Endothelial cell of umbilical vein (primary cell): Measurements from ENCODE around the gene TRAPPC8. TPM values are rescaled to one million over a fixed set of nuclear protein-coding genes. Genes with fewer than 3 reads are reported as not detected.
A peak's percentile ranks its signal among the peaks of the same experiment; 100 is the strongest.

Source experiments
- BruUV-seq: library from RNA; stranded (reverse); fragments of 400-500 nt; replicated peaks from 2 replicates; lab custom pipeline; 2021; lab: Mats Ljungman, UMichigan
- CTCF ChIA-PET: fragments of 300-600, 350-600 bp; sonication (Branson Sonifier 250); formaldehyde crosslinking; loops from one replicate; lab custom pipeline; 2021; ENCODE audit warnings: antibody characterized with exemption, inconsistent platforms; lab: Charles Lee
- POLR2A ChIA-PET: fragments of 300-600, 350-600 bp; sonication (Branson Sonifier 250); formaldehyde crosslinking; loops from one replicate; lab custom pipeline; 2021; ENCODE audit warnings: antibody characterized with exemption, inconsistent platforms; lab: Charles Lee
- DNase-seq: peaks from one replicate; pipeline ENCODE4 v3.0.0-alpha.2; 2011; ENCODE audit warnings: low read depth, low spot score
- FAIRE-seq: peaks from 2 replicates; lab custom pipeline; 2011; peaks lifted over from hg19 to GRCh38; lab: Jason Lieb, UNC
- H2AFZ ChIP-seq: 2 replicates; pipeline ENCODE4 v1.6.0; 2012; ENCODE audit warnings: low read depth, low read length, control low read depth, inconsistent platforms
- H3K27ac ChIP-seq: 2 replicates; pipeline ENCODE4 v1.5.1; 2011; ENCODE audit warnings: low read depth, mild to moderate bottlenecking, control low read depth, low read length, moderate library complexity; ENCODE audit not compliant: insufficient read depth
- H3K27me3 ChIP-seq, 2 experiments: 2 replicates each; pipeline versions ENCODE4 v1.6.0 to v1.6.1; 2011; ENCODE audit warnings: low read length in 2 of 2, mixed read lengths in 1 of 2; ENCODE audit not compliant: control insufficient read depth in 2 of 2, insufficient read depth in 2 of 2
- H3K36me3 ChIP-seq, 2 experiments: 2 replicates in 1 of 2; 3 replicates in 1 of 2; pipeline ENCODE4 v1.5.1; 2011; ENCODE audit warnings: low read length in 2 of 2, mild to moderate bottlenecking in 1 of 2, moderate library complexity in 1 of 2; ENCODE audit not compliant: control insufficient read depth in 2 of 2, insufficient read depth in 2 of 2; ENCODE audit errors: extremely low read depth in 1 of 2
- H3K4me1 ChIP-seq: 3 replicates; pipeline ENCODE4 v1.5.1; 2011; ENCODE audit warnings: mild to moderate bottlenecking, low read length; ENCODE audit not compliant: control insufficient read depth, insufficient read depth; ENCODE audit errors: extremely low read depth
- H3K4me2 ChIP-seq: 2 replicates; pipeline ENCODE4 v1.6.1; 2011; ENCODE audit warnings: low read length, control low read depth, mixed read lengths; ENCODE audit not compliant: insufficient read depth
- H3K4me3 ChIP-seq, 3 experiments: fragments of 200-600 bp in 1 of 3; sonication (generic), shearing (Covaris generic) in 1 of 3; replicated peaks in 1 of 3; 2 replicates each; pipeline ENCODE4 v1.5.1; 2011 to 2016; ENCODE audit warnings: control low read depth in 3 of 3, low read length in 3 of 3, mild to moderate bottlenecking in 2 of 3, inconsistent platforms in 1 of 3, low read depth in 1 of 3, moderate library complexity in 1 of 3; ENCODE audit not compliant: insufficient read depth in 1 of 3
- H3K79me2 ChIP-seq: 2 replicates; pipeline ENCODE4 v1.6.0; 2012; ENCODE audit warnings: low read length, inconsistent platforms; ENCODE audit not compliant: control insufficient read depth, insufficient read depth
- H3K9ac ChIP-seq: replicated peaks from 2 replicates; pipeline ENCODE3; 2011; ENCODE audit warnings: low read length, control low read depth; ENCODE audit not compliant: insufficient read depth; ENCODE audit errors: extremely low read depth
- H3K9me1 ChIP-seq: replicated peaks from 3 replicates; pipeline ENCODE4 v1.6.0; 2011; ENCODE audit warnings: mild to moderate bottlenecking, low read length; ENCODE audit not compliant: control insufficient read depth, insufficient read depth; ENCODE audit errors: extremely low read depth
- H3K9me3 ChIP-seq: replicated peaks from 2 replicates; pipeline ENCODE4 v1.5.1; 2012; ENCODE audit warnings: low read length, inconsistent platforms; ENCODE audit not compliant: control insufficient read depth, insufficient read depth
- H4K20me1 ChIP-seq: replicated peaks from 2 replicates; pipeline ENCODE3; 2011; ENCODE audit warnings: mild to moderate bottlenecking, low read length; ENCODE audit not compliant: control insufficient read depth, insufficient read depth; ENCODE audit errors: extremely low read depth
- EZH2 ChIP-seq: IDR thresholded peaks from 2 replicates; pipeline ENCODE4 v1.6.1; 2012; ENCODE audit warnings: borderline replicate concordance, low read depth, mild to moderate bottlenecking, moderate library complexity, low read length, inconsistent platforms; ENCODE audit not compliant: severe bottlenecking
- FOS ChIP-seq: IDR thresholded peaks from 2 replicates; pipeline ENCODE4 v1.6.1; 2011; ENCODE audit warnings: mild to moderate bottlenecking, low read length, moderate library complexity, borderline replicate concordance; ENCODE audit not compliant: insufficient read depth
- GATA2 ChIP-seq: IDR thresholded peaks from 2 replicates; pipeline ENCODE4 v1.7.0; 2011; ENCODE audit warnings: low read depth, mild to moderate bottlenecking, moderate library complexity, mixed read lengths, low read length; ENCODE audit not compliant: insufficient read length, insufficient read depth
- JUN ChIP-seq: IDR thresholded peaks from 2 replicates; pipeline ENCODE4 v1.6.1; 2011; ENCODE audit warnings: borderline replicate concordance, low read depth; ENCODE audit not compliant: insufficient read length, insufficient read depth
- MYC ChIP-seq: IDR thresholded peaks from one replicate; pipeline ENCODE4 v1.6.1; 2011; ENCODE audit warnings: mild to moderate bottlenecking, low read depth, low read length
- POLR2A ChIP-seq: IDR thresholded peaks from 2 replicates; pipeline ENCODE4 v1.6.1; 2012; ENCODE audit warnings: low read depth, mild to moderate bottlenecking, control low read depth, low read length
- POLR2AphosphoS5 ChIP-seq: IDR thresholded peaks from 2 replicates; pipeline ENCODE4 v1.6.1; 2012; ENCODE audit warnings: low read depth, mild to moderate bottlenecking, control low read depth, low read length, moderate library complexity; ENCODE audit not compliant: insufficient read depth
- dilution Hi-C: fragments of 300-500 bp; cut with MboI; formaldehyde crosslinking; loops from one replicate; pipeline ENCODE4 v1.15.0; 2019; ENCODE audit warnings: low sequenced_read_pairs; ENCODE audit not compliant: extremely low pct_ligation_motif_present
- intact Hi-C: fragments of 100-400 bp; cut with micrococcal nuclease; formaldehyde crosslinking; loops from one replicate; pipeline ENCODE4 v1.10.0; 2022
- polyA plus RNA-seq, 4 experiments: library from polyadenylated mRNA; depleted of rRNA in 3 of 4; stranded (reverse) in 3 of 4; unstranded in 1 of 4; fragments of >200 nt; gene quantifications; 2 replicates each; pipeline versions ENCODE4 v1.2.1 to v1.2.3, GENCODE V29; 2011 to 2012; ENCODE audit warnings: missing spikeins in 1 of 4
- total RNA-seq: library from RNA; stranded (reverse); gene quantifications from 2 replicates; pipeline ENCODE4 v1.2.3, GENCODE V29; 2021
- TF ChIP-seq, protein P1 (sequence below), 2 donors: IDR thresholded peaks; 1 replicate in 1 of 2; 2 replicates in 1 of 2; pipeline ENCODE4 v1.5.1; 2011; ENCODE audit warnings: low read length in 2 of 2, mild to moderate bottlenecking in 2 of 2, moderate library complexity in 2 of 2, control low read depth in 1 of 2, inconsistent platforms in 1 of 2, low read depth in 1 of 2; ENCODE audit not compliant: insufficient read depth in 1 of 2; ENCODE audit errors: extremely low read depth in 1 of 2
- TF ChIP-seq, protein P2 (sequence below): IDR thresholded peaks from 2 replicates; pipeline ENCODE4 v1.6.1; 2011; ENCODE audit not compliant: insufficient read depth, insufficient read length

TRAPPC8 gene
- total and polyA plus RNA-seq, 2 donors (not counting 3 experiments of a cell fraction or from before 2014, with no cell fraction given) = 25.0 to 30.1 TPM

- TSS peak; percentile 54 for BruUV-seq
- Histone ChIP-seq H3K36me3 (no peaks in the 10 kb centered on the region), H3K27me3 (peaks cover 0 to 2% of the 10 kb centered on the region in 2 experiments), H3K4me2 (peak overlapping the region; percentile 78), H3K4me1 (peaks cover 14% of the 10 kb centered on the region), H3K27ac (peak overlapping the region; percentile 88), H3K9me3 (no peaks in the 10 kb centered on the region), H4K20me1 (peaks cover 2% of the 10 kb centered on the region), H3K79me2 (peaks cover 48% of the 10 kb centered on the region), H3K9me1 (no peaks in the 10 kb centered on the region), H2AFZ (peak overlapping the region; percentile 98), H3K9ac (peak overlapping the region; percentile 85), H3K4me3 (peak overlapping the region; percentile 76 to 86 (median 85))
- intact Hi-C loops (loop anchor here (2.0 kb wide), 4 partner anchors 34 to 258 kb away; partner anchors contain the start of genes B4GALT6 and RNF125), dilution Hi-C loops (no loop called here)
- CTCF ChIA-PET = interaction anchor here (0.5 to 3.0 kb wide), 11 partner anchors 11 to 349 kb away, joined by 3 to 11 read pairs (median 4); partner anchors contain the start of gene RNF138
- TF ChIP-seq FOS (no peak), MYC (no peak), EZH2 (no peak), JUN (no peak), POLR2A (no peak), GATA2 (no peak), POLR2AphosphoS5 (no peak)
- TF ChIP-seq, protein P1, sequence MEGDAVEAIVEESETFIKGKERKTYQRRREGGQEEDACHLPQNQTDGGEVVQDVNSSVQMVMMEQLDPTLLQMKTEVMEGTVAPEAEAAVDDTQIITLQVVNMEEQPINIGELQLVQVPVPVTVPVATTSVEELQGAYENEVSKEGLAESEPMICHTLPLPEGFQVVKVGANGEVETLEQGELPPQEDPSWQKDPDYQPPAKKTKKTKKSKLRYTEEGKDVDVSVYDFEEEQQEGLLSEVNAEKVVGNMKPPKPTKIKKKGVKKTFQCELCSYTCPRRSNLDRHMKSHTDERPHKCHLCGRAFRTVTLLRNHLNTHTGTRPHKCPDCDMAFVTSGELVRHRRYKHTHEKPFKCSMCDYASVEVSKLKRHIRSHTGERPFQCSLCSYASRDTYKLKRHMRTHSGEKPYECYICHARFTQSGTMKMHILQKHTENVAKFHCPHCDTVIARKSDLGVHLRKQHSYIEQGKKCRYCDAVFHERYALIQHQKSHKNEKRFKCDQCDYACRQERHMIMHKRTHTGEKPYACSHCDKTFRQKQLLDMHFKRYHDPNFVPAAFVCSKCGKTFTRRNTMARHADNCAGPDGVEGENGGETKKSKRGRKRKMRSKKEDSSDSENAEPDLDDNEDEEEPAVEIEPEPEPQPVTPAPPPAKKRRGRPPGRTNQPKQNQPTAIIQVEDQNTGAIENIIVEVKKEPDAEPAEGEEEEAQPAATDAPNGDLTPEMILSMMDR (IDR thresholded peaks at IDR 0.05; ENCODE audit: extremely low read depth in 1 of 2, insufficient read depth in 1 of 2, low read depth in 1 of 2, low read length in 2 of 2) = no peak
- TF ChIP-seq, protein P2, sequence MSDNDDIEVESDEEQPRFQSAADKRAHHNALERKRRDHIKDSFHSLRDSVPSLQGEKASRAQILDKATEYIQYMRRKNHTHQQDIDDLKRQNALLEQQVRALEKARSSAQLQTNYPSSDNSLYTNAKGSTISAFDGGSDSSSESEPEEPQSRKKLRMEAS = no peak
- FAIRE-seq (no peak), DNase-seq (peak; percentile 73)
- POLR2A ChIA-PET = interaction anchor here (0.8 to 2.2 kb wide), 2 partner anchors 11 to 121 kb away, joined by 4 to 7 read pairs; no protein-coding TSS in a partner anchor
Measured at GRCh38 chr18:31942291-31942998, 483 bp downstream of the TRAPPC8 start.
